Islet of Langerhans (tissue), 1 donor: ENCODE data around the gene IGSF6.
"Not testable (repeated sequence)": the region's sequence is repeated elsewhere in the genome, so short reads cannot be mapped to it uniquely, and the experiment has no call there.

Experiments used
- FAIRE-seq: peaks from one replicate; lab custom pipeline; 2011; peaks lifted over from hg19 to GRCh38; lab: Jason Lieb, UNC

Gene IGSF6

DNA sequence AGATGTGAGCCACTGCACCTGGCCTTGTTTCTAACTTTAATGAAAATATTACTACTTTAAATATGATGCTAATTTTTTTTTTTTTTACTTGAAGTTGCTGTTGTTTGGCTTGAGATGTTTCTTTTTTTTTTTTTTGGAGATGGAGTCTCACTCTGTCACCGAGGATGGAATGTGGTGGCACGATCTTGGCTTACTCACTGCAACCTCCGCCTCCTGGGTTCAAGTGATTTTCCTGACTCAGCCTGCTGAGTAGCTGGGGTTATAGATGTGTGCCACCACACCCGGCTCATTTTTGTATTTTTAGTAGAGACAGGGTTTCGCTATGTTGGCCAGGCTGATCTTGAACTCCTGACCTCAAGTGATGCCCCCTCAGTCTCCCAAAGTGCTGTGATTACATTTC, 23.6 kb downstream of the IGSF6 start:
- FAIRE-seq = no peak

DNA sequence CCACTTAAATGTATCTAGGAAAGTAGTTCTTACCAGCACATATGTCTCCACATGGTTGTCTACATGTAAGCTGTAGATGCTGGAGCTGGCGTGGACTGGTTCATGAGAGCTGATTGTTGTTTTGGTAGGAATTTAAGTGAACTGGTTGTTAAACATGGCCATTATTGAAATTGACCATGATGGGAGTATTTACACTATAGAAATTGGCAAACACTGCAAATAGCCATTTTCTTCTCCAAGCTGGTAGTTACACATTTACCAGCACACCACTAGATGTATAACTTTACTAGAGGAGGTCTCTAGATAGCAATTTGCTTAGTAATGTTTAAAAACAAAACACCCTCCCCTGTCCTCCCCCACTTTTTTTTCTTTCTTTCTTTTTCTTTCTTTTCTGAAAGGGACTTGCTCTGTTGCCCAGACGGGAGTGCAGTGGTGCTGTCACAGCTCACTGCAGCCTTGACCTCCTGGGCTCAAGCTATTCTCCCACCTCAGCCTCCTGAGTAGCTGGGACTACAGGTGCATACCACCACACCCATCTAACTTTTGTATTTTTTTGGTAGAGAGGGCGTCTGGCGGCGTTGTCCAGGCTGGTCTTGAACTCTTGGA, 24.2 kb downstream of the IGSF6 start:
- FAIRE-seq = no peak

GRCh38 chr16:21626659-21627277, 25.6 kb downstream of the IGSF6 start:
- peak; percentile 13 for FAIRE-seq

GRCh38 chr16:21625026-21625425, 27.4 kb downstream of the IGSF6 start:
- FAIRE-seq = no peak

GRCh38 chr16:21622545-21622944, 29.9 kb downstream of the IGSF6 start:
- no peak for FAIRE-seq

- FAIRE-seq = no peak
Observed at GRCh38 chr16:21620592-21620991, 31.8 kb downstream of the IGSF6 start.

- no peak for FAIRE-seq
Observed at GRCh38 chr16:21619765-21620425, 32.5 kb downstream of the IGSF6 start.

- FAIRE-seq = no peak
Observed at GRCh38 chr16:21618281-21618680, 34.1 kb downstream of the IGSF6 start.

DNA sequence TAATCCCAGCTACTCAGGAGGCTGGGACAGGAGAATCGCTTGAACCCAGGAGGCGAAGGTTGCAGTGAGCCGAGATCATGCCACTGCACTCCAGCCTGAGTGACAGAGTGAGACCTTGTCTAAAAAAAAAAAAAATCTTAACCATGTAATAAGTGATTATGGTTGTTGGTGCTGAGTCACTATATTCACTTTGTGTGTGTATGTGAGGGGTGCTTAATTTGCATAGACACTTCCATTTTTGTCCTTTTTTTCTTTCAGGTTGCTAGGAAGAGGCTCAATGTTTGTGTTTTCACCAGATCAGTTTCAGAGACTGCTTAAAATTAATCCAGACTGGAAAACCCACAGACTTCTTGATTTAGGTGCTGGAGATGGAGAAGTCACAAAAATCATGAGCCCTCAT, 34.8 kb downstream of the IGSF6 start:
- no peak for FAIRE-seq

DNA sequence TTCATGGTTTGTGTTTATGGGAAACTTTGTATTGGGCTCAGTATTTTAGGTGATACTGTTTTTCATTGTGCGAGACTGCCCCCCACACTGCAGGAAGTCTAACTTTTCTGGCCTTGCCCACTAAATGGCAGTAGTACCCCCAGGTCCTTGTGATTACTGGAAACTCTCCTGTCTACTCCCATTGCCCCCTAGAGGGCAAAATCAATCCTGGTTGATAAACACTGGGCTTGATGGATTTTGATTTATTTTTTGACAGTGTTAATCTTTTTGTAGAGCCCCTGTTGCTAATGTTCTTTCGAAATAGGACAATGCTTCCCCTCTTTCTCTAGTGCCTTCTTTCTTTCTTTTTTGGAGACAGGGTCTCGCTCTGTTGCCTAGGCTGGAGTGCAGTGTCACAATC, 37.5 kb downstream of the IGSF6 start:
- no peak for FAIRE-seq

DNA sequence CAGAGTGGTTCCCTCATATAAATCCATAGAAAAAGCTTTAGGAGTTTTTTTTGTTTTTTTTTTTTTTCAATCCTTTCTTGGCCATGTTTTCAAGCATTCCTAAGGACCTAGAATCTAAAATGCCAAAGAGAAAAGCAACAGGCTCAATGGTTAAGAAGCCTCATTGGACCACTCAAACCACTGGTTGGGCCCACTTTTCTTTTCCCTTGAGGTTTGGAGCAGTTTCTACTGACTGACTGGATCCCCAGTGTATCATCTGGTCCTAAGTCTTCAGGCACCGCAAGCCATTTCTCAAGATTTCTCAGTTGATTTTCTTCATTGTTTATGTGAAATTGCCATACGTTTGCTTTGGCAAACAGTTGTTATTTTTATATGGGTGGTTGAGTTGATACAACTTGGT, 38.6 kb downstream of the IGSF6 start:
- FAIRE-seq = no peak

DNA sequence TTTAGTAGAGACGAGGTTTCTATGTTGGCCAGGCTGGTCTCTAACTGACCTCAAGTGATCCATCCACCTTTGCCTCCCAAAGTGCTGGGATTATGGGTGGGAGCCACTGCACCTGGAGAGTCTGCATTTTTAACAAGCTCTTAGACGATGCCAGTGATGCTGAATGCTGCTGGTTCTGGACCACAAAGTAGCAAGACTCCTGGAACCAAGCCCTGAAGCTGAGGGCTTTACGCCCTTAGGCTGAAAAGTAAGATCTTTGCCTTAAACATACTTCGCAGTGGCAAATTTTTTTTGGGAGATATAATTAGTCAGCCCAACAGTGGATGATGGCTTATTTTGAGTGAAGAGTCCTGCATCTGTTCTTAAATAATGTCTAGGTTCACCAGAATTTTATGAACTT, 39.0 kb downstream of the IGSF6 start:
- no peak for FAIRE-seq

- FAIRE-seq = no peak
Observed at GRCh38 chr16:21611556-21612384, 40.6 kb downstream of the IGSF6 start.

DNA sequence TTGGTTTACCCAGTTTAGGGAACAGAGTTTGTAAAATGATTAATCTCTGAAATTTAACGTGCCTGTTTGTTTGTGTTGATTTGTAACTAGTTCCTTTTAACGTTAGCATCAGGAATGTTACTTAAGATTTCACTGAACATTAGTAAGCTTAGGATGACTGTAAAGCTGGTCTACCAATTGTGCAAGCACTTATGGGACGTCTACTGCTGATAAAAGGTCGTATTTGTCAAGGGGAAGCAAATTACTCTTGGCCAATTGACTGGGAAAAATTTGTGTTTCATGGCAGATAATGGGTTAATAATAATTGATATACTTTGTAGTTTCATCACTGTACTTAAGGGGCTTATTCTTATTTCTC, 41.2 kb downstream of the IGSF6 start:
- no peak for FAIRE-seq

GRCh38 chr16:21610766-21611165, 41.6 kb downstream of the IGSF6 start:
- no peak for FAIRE-seq

- FAIRE-seq = no peak
Observed at GRCh38 chr16:21610006-21610544, 42.3 kb downstream of the IGSF6 start.

DNA sequence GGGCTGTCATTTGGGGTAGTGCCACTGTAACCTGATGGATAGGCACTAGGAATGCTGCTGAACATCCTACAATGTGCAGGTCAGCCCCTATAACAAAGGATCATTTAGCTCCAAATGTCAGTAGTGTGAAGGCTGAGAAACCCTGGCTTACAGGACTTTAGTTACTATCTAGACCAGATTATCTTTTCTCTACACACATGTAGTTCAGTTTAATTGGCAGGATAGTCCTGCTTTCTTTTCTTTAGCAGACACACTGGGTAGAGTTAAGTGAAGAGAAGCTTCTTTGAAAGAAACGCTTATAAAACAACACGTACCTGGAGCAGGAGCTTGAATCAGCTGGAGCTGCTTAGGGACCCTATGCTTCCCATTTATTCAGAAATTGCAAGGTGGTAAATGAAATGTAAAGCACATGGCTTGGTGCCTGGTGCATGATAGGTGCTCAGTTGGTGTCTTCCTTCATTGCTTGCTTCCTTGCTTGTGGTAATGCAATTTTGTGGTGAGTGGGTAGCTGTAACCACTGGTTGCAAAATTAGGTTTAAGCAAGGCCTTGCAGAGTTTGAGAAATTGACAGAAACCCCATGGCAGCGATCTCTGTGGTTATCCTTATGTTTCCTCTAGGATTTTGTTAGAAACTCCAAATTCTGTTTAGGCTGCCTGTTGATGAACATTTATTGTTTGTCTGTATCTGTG, 43.6 kb downstream of the IGSF6 start:
- no peak for FAIRE-seq

- FAIRE-seq = not testable (repeated sequence)
Observed at GRCh38 chr16:21605848-21606247, 46.6 kb downstream of the IGSF6 start.

DNA sequence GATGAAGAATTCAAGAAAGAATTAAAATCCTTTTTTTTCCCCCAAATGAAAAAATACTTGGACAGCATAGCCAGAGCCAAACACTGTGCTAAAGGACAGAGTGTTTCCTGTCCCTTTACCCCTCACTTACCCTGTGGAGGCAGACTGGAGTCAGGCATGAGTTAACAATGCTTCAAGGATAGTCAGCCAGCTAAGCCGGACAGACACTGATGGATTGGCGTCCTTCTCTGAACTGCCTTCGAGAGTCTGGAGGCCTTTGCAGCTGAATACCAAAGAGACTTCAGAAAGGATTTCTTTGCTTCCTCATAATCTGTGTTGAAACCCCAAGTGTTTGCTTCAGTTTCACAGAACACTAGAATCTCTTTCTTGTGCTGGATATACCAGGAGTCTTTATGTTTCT, 48.5 kb downstream of the IGSF6 start:
- FAIRE-seq = no peak

DNA sequence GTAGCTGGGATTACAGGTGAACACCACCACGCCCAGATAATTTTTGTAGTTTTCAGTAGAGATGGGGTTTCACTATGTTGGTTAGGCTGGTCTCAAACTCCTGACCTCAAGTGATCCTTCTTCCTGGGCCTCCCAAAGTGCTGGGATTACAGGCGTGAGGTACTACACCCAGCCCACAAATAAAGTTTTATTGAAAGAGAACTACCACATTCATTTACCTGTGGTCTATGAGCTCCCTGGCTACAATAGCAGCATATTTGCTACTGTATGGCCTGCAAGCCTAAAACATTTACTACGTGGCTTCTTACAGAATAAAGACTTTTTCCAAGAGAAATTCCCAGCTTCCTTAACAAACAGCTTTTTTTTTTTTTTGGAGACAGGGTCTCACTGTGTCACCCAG, 49.6 kb downstream of the IGSF6 start:
- FAIRE-seq = no peak

DNA sequence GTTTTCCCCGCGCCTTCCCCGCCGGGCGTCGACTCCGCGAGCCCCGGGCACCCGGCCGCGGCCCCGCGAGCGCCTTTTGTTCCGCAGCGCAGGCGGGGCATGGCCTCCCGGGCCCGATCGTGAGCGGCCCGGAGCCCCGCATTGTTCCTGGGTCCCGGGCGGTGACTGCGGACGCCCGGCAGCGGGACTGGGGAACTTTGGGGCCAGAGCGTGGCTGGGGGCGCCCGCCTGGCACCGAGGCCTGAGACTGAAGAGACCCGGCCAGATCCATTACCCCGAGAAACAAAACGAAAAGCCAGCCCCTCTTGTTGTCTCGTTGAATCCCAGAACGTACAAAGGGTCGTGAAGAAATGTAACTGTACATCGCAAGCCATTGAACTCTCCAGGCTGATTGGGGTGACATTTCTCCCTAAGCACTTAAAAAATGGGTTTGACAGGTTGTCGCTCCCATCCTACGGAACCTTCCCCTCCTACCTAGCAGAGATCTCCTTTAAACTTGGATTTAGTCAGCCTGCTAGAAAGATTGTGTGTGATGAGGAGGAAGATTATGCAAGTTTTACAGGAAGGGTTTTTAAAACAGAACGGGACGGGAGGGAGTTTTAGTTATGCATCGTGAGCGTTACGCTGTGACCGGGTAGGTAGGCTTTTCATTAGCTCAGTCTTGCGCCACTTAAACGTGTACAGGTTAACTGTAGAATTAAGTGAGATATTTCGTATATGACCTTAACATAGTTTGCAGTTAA, 52.2 kb downstream of the IGSF6 start:
- no peak for FAIRE-seq
